HepG2 (cell line): ENCODE results near the gene PIM3. TPM values are rescaled to one million over a fixed set of nuclear protein-coding genes. Genes with fewer than 3 reads are reported as not detected.

ENCODE experiments used
- MLLT10 ChIP-seq: sonication (generic); formaldehyde crosslinking; IDR thresholded peaks from 2 replicates; pipeline ENCODE4 v1.4.0; 2020; ENCODE audit warnings: missing genetic modification reagents
- RBM22 ChIP-seq: fragments of 200-400 bp; formaldehyde crosslinking; optimal IDR thresholded peaks from 2 replicates; pipeline ENCODE3; 2017; ENCODE audit warnings: mild to moderate bottlenecking, low read length, moderate library complexity
- SNAPC2 ChIP-seq: sonication (generic); formaldehyde crosslinking; IDR thresholded peaks from 2 replicates; pipeline ENCODE4 v1.8.1; 2022; ENCODE audit warnings: mild to moderate bottlenecking, missing genetic modification reagents
- ZNF367 ChIP-seq: sonication (generic); formaldehyde crosslinking; IDR thresholded peaks from 2 replicates; pipeline ENCODE4 v1.4.0; 2020; ENCODE audit warnings: missing genetic modification reagents, borderline replicate concordance
- ZNF589 ChIP-seq: sonication (generic); formaldehyde crosslinking; conservative IDR thresholded peaks from 2 replicates; pipeline ENCODE4 v1.8.0; 2022; ENCODE audit warnings: mild to moderate bottlenecking, moderate library complexity, missing genetic modification reagents
- polyA plus RNA-seq, 8 experiments: library from polyadenylated mRNA; depleted of rRNA in 3 of 8; stranded (reverse) in 7 of 8; unstranded in 1 of 8; fragments of >200 nt; fragmentation: Illumina TruSeq in 4 of 8; extraction: Trizol in 4 of 8; gene quantifications; 2 replicates each; pipeline versions ENCODE4 v1.2.1 to v1.2.3, GENCODE V29; 2011 to 2016; ENCODE audit warnings: low read depth in 4 of 8, missing spikeins in 1 of 8, mixed read lengths in 1 of 8; ENCODE audit not compliant: insufficient read depth in 1 of 8
- total RNA-seq, 5 experiments: library from RNA; depleted of rRNA; stranded (reverse); fragments of >200 nt; fragmentation: Illumina TruSeq; extraction: Trizol; gene quantifications; 2 replicates each; pipeline ENCODE4 v1.2.3, GENCODE V29; 2016; ENCODE audit warnings: low read depth in 1 of 5
- TF ChIP-seq, protein P1 (sequence below): sonication (generic); formaldehyde crosslinking; IDR thresholded peaks from 2 replicates; pipeline ENCODE4 v1.4.0; 2020; ENCODE audit warnings: low read depth, mild to moderate bottlenecking, missing genetic modification reagents
- TF ChIP-seq, protein P2 (sequence below): sonication (generic); formaldehyde crosslinking; IDR thresholded peaks from 2 replicates; pipeline ENCODE4 v1.8.0; 2022; ENCODE audit warnings: missing genetic modification reagents, low read depth, mild to moderate bottlenecking, borderline replicate concordance
- TF ChIP-seq, protein P3 (sequence below): sonication (generic); formaldehyde crosslinking; IDR thresholded peaks from 2 replicates; pipeline ENCODE4 v1.4.0; 2020; ENCODE audit warnings: missing genetic modification reagents
- TF ChIP-seq, protein P4 (sequence below): sonication (generic); formaldehyde crosslinking; IDR thresholded peaks from 2 replicates; pipeline ENCODE4 v1.5.1; 2020; ENCODE audit warnings: missing genetic modification reagents, mild to moderate bottlenecking, borderline replicate concordance
- TF ChIP-seq, protein P5 (sequence below): sonication (generic); formaldehyde crosslinking; IDR thresholded peaks from 2 replicates; pipeline ENCODE4 v1.4.0; 2020; ENCODE audit warnings: mild to moderate bottlenecking, low read depth, missing genetic modification reagents
- TF ChIP-seq, protein P6 (sequence below): IDR thresholded peaks from 2 replicates; pipeline ENCODE4 v1.6.1; 2016; ENCODE audit warnings: missing genetic modification reagents, missing compliant biosample characterization
- TF ChIP-seq, protein P7 (sequence below): sonication (generic); formaldehyde crosslinking; IDR thresholded peaks from 2 replicates; pipeline ENCODE4 v1.4.0; 2020; ENCODE audit warnings: missing genetic modification reagents, borderline replicate concordance
- TF ChIP-seq, protein P8 (sequence below): sonication (generic); formaldehyde crosslinking; IDR thresholded peaks from 2 replicates; pipeline ENCODE4 v1.4.0; 2020; ENCODE audit warnings: mild to moderate bottlenecking, missing genetic modification reagents, borderline replicate concordance

PIM3 gene
- total and polyA plus RNA-seq, 2 of the 13 experiments (the other 11 are each of a cell fraction or from before 2014, with no cell fraction given) = 21.6 to 31.2 TPM

DNA sequence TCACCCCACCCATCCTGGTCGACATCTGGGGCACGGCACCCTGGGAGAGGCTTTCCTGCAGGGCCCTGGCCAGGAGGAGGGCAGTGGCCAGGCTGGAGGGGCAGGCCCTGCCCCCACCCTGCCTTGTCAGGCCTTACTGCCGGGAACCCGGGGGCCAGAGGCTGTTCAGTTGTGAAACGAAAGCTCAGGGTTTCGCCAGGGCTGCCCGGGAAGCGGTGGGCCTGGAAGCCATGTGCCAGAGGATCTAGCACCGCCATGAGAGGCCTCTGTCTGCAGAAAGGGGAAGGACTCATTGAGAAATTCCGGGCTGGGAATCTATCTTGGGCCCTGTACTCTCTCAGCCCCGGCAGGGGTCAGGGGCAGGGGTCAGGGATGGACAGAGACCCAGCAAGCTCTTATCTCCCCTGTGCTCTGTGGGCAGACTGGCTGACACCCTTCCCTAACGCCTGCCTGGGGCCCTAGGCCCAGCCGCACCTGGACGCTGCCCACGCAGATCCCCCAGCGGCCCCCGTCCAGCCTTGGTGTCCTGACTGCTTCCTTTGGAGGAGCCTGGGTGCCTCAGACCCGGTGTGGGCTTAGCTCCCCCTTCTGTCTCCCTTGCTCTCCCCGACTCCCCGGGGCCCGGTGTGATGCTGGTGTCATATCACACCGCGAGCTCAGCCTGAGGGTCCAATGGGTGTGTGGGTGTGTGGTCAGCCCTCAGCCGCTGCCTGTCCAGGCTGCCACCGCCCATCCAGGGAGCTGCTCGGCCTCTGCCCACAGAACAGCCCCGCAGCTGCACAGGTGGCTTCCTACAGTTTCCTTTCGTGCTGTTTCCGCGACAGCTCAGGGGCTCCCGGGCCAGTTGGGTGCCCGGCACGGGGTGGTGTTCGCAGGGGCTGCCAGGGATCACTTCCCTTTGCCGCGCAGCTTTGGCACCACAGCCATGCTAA lies 6.5 kb downstream of the PIM3 start (continued):
- TF ChIP-seq RBM22 (no peak), MLLT10 (no peak), ZNF367 (CRISPR knock-in tag) (no peak), SNAPC2 (CRISPR knock-in tag) (no peak), ZNF589 (CRISPR knock-in tag) (no peak)
- TF ChIP-seq, protein P1, sequence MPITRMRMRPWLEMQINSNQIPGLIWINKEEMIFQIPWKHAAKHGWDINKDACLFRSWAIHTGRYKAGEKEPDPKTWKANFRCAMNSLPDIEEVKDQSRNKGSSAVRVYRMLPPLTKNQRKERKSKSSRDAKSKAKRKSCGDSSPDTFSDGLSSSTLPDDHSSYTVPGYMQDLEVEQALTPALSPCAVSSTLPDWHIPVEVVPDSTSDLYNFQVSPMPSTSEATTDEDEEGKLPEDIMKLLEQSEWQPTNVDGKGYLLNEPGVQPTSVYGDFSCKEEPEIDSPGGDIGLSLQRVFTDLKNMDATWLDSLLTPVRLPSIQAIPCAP (CRISPR knock-in tag) = no peak
- TF ChIP-seq, protein P2, sequence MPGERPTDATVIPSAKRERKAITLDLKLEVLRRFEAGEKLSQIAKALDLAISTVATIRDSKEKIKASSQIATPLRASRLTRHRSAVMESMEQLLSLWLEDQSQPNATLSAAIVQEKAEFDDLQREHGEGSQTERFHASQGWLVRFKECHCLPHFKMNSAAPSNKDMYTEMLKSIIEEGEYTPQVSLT (CRISPR knock-in tag) = no peak
- TF ChIP-seq, protein P3, sequence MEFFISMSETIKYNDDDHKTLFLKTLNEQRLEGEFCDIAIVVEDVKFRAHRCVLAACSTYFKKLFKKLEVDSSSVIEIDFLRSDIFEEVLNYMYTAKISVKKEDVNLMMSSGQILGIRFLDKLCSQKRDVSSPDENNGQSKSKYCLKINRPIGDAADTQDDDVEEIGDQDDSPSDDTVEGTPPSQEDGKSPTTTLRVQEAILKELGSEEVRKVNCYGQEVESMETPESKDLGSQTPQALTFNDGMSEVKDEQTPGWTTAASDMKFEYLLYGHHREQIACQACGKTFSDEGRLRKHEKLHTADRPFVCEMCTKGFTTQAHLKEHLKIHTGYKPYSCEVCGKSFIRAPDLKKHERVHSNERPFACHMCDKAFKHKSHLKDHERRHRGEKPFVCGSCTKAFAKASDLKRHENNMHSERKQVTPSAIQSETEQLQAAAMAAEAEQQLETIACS (CRISPR knock-in tag) = no peak
- TF ChIP-seq, protein P4, sequence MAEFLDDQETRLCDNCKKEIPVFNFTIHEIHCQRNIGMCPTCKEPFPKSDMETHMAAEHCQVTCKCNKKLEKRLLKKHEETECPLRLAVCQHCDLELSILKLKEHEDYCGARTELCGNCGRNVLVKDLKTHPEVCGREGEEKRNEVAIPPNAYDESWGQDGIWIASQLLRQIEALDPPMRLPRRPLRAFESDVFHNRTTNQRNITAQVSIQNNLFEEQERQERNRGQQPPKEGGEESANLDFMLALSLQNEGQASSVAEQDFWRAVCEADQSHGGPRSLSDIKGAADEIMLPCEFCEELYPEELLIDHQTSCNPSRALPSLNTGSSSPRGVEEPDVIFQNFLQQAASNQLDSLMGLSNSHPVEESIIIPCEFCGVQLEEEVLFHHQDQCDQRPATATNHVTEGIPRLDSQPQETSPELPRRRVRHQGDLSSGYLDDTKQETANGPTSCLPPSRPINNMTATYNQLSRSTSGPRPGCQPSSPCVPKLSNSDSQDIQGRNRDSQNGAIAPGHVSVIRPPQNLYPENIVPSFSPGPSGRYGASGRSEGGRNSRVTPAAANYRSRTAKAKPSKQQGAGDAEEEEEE (CRISPR knock-in tag) = no peak
- TF ChIP-seq, protein P5, sequence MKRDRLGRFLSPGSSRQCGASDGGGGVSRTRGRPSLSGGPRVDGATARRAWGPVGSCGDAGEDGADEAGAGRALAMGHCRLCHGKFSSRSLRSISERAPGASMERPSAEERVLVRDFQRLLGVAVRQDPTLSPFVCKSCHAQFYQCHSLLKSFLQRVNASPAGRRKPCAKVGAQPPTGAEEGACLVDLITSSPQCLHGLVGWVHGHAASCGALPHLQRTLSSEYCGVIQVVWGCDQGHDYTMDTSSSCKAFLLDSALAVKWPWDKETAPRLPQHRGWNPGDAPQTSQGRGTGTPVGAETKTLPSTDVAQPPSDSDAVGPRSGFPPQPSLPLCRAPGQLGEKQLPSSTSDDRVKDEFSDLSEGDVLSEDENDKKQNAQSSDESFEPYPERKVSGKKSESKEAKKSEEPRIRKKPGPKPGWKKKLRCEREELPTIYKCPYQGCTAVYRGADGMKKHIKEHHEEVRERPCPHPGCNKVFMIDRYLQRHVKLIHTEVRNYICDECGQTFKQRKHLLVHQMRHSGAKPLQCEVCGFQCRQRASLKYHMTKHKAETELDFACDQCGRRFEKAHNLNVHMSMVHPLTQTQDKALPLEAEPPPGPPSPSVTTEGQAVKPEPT (CRISPR knock-in tag) = no peak
- TF ChIP-seq, protein P6, sequence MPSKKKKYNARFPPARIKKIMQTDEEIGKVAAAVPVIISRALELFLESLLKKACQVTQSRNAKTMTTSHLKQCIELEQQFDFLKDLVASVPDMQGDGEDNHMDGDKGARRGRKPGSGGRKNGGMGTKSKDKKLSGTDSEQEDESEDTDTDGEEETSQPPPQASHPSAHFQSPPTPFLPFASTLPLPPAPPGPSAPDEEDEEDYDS (CRISPR knock-in tag) = no peak; the same call in none of the 2 replicates
- TF ChIP-seq, protein P7, sequence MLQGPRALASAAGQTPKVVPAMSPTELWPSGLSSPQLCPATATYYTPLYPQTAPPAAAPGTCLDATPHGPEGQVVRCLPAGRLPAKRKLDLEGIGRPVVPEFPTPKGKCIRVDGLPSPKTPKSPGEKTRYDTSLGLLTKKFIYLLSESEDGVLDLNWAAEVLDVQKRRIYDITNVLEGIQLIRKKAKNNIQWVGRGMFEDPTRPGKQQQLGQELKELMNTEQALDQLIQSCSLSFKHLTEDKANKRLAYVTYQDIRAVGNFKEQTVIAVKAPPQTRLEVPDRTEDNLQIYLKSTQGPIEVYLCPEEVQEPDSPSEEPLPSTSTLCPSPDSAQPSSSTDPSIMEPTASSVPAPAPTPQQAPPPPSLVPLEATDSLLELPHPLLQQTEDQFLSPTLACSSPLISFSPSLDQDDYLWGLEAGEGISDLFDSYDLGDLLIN (CRISPR knock-in tag) = no peak
- TF ChIP-seq, protein P8, sequence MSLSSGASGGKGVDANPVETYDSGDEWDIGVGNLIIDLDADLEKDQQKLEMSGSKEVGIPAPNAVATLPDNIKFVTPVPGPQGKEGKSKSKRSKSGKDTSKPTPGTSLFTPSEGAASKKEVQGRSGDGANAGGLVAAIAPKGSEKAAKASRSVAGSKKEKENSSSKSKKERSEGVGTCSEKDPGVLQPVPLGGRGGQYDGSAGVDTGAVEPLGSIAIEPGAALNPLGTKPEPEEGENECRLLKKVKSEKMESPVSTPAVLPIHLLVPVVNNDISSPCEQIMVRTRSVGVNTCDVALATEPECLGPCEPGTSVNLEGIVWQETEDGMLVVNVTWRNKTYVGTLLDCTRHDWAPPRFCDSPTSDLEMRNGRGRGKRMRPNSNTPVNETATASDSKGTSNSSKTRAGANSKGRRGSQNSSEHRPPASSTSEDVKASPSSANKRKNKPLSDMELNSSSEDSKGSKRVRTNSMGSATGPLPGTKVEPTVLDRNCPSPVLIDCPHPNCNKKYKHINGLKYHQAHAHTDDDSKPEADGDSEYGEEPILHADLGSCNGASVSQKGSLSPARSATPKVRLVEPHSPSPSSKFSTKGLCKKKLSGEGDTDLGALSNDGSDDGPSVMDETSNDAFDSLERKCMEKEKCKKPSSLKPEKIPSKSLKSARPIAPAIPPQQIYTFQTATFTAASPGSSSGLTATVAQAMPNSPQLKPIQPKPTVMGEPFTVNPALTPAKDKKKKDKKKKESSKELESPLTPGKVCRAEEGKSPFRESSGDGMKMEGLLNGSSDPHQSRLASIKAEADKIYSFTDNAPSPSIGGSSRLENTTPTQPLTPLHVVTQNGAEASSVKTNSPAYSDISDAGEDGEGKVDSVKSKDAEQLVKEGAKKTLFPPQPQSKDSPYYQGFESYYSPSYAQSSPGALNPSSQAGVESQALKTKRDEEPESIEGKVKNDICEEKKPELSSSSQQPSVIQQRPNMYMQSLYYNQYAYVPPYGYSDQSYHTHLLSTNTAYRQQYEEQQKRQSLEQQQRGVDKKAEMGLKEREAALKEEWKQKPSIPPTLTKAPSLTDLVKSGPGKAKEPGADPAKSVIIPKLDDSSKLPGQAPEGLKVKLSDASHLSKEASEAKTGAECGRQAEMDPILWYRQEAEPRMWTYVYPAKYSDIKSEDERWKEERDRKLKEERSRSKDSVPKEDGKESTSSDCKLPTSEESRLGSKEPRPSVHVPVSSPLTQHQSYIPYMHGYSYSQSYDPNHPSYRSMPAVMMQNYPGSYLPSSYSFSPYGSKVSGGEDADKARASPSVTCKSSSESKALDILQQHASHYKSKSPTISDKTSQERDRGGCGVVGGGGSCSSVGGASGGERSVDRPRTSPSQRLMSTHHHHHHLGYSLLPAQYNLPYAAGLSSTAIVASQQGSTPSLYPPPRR (CRISPR knock-in tag) = no peak; the same call in 1 of the 2 replicates
